SU-DHL-6 (cell line): Measurements from ENCODE around the gene ZNF440.

Experiments
- EZH2phosphoT487 ChIP-seq: fragments of 200-600 bp; sonication (generic), shearing (Covaris generic); conservative IDR thresholded peaks from 2 replicates; pipeline ENCODE4 v1.6.1; 2018; ENCODE audit warnings: mild to moderate bottlenecking, antibody characterized with exemption, low read length, moderate library complexity, mixed read lengths
- TF ChIP-seq, protein P1 (sequence below): fragments of 200-600 bp; sonication (generic); IDR thresholded peaks from one replicate; pipeline ENCODE4 v1.5.1; 2017; ENCODE audit warnings: antibody characterized with exemption, mild to moderate bottlenecking, low read length, moderate library complexity; ENCODE audit not compliant: insufficient read depth, poor library complexity, severe bottlenecking

DNA sequence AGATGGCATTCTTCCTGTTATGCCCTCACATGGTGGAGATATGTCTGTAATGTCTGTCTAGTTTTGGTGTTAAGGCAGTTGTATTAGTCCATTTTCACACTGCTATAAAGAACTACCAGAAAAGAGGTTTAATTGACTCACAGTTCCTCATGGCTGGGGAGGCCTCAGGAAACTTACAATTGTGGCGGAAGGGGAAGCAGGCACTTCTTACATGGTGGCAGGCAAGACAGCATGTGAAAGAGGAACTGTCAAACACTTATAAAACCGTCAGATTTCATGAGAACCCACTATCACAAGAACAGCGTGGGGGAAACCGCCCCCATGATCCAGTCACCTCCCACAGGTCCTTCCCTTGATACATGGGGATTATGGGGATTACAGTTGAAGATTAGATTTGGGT, 44.1 kb upstream of the ZNF440 start:
- TF ChIP-seq, protein P1, sequence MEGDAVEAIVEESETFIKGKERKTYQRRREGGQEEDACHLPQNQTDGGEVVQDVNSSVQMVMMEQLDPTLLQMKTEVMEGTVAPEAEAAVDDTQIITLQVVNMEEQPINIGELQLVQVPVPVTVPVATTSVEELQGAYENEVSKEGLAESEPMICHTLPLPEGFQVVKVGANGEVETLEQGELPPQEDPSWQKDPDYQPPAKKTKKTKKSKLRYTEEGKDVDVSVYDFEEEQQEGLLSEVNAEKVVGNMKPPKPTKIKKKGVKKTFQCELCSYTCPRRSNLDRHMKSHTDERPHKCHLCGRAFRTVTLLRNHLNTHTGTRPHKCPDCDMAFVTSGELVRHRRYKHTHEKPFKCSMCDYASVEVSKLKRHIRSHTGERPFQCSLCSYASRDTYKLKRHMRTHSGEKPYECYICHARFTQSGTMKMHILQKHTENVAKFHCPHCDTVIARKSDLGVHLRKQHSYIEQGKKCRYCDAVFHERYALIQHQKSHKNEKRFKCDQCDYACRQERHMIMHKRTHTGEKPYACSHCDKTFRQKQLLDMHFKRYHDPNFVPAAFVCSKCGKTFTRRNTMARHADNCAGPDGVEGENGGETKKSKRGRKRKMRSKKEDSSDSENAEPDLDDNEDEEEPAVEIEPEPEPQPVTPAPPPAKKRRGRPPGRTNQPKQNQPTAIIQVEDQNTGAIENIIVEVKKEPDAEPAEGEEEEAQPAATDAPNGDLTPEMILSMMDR, result no peak
- no peak for TF ChIP-seq EZH2phosphoT487
